ENCODE data around the gene MRPL22.

GRCh38 chr5:154917757-154918156, 23.1 kb upstream of the MRPL22 start:
- TF ChIP-seq CTCF (IDR thresholded peaks at IDR 0.05), result no peak
- TF ChIP-seq POLR2A (IDR thresholded peaks at IDR 0.05), result no peak
